BE2C (cell line): ENCODE results near the gene SLC9B2.

Source experiments
- DNase-seq: peaks from one replicate; pipeline ENCODE4 v3.0.0-alpha.2; 2020
- H3K27me3 ChIP-seq: fragments of 250-450 bp; sonication (Bioruptor Pico); 2 replicates; pipeline ENCODE4 v1.5.1; 2020; ENCODE audit warnings: mild to moderate bottlenecking
- H3K36me3 ChIP-seq: fragments of 250-450 bp; sonication (Bioruptor Pico); 2 replicates; pipeline ENCODE4 v1.5.1; 2020; ENCODE audit warnings: mild to moderate bottlenecking
- H3K4me1 ChIP-seq: fragments of 250-450 bp; sonication (Bioruptor Pico); 2 replicates; pipeline ENCODE4 v1.5.1; 2020
- H3K4me3 ChIP-seq: 2 replicates; pipeline ENCODE4 v1.5.1; 2011; ENCODE audit warnings: low read depth, low read length
- H3K9me3 ChIP-seq: fragments of 250-450 bp; sonication (Bioruptor Pico); 2 replicates; pipeline ENCODE4 v1.5.1; 2020
- TF ChIP-seq, protein P1 (sequence below): IDR thresholded peaks from 2 replicates; pipeline ENCODE4 v1.5.1; 2012; ENCODE audit warnings: mild to moderate bottlenecking, low read depth, low read length

The SLC9B2 gene

DNA sequence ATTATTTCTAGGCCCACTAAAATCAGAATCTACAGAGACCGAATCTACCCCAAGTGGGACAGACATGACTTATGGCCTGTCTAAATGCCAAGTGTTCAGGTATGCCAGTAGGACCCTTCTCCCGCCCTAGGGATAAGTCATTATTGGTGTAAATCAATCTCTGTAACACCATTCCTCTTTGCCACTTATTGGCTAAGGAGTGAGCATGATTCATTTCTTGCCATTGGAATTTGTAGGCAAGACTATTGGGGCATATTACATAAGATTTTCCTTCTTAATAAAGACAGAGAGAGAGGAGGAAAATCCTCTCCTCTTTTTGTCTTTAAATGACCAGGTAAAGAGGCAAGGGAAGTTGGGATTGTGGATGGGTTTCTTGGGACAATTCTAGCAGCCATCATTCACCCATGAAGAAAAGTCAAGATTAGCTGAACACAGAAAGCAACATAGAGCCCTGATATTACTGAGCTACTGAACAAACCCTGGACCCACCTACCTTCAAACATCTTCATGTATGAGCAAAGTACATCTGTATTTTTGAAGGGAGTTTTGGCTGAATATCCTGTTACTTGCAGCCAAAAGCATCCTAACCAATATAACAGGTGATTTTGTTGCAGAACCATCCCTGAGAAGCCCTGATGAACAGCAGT lies 2.6 kb downstream of the SLC9B2 start:
- TF ChIP-seq, protein P1, sequence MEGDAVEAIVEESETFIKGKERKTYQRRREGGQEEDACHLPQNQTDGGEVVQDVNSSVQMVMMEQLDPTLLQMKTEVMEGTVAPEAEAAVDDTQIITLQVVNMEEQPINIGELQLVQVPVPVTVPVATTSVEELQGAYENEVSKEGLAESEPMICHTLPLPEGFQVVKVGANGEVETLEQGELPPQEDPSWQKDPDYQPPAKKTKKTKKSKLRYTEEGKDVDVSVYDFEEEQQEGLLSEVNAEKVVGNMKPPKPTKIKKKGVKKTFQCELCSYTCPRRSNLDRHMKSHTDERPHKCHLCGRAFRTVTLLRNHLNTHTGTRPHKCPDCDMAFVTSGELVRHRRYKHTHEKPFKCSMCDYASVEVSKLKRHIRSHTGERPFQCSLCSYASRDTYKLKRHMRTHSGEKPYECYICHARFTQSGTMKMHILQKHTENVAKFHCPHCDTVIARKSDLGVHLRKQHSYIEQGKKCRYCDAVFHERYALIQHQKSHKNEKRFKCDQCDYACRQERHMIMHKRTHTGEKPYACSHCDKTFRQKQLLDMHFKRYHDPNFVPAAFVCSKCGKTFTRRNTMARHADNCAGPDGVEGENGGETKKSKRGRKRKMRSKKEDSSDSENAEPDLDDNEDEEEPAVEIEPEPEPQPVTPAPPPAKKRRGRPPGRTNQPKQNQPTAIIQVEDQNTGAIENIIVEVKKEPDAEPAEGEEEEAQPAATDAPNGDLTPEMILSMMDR, result no peak
- Histone ChIP-seq H3K9me3 (no peaks in the 10 kb centered on the region), H3K36me3 (no peaks in the 10 kb centered on the region; the same call in 1 of the 2 replicates), H3K4me1 (no peaks in the 10 kb centered on the region; the same call in 1 of the 2 replicates), H3K4me3 (no peak overlapping the region), H3K27me3 (no peaks in the 10 kb centered on the region)
- no peak for DNase-seq

DNA sequence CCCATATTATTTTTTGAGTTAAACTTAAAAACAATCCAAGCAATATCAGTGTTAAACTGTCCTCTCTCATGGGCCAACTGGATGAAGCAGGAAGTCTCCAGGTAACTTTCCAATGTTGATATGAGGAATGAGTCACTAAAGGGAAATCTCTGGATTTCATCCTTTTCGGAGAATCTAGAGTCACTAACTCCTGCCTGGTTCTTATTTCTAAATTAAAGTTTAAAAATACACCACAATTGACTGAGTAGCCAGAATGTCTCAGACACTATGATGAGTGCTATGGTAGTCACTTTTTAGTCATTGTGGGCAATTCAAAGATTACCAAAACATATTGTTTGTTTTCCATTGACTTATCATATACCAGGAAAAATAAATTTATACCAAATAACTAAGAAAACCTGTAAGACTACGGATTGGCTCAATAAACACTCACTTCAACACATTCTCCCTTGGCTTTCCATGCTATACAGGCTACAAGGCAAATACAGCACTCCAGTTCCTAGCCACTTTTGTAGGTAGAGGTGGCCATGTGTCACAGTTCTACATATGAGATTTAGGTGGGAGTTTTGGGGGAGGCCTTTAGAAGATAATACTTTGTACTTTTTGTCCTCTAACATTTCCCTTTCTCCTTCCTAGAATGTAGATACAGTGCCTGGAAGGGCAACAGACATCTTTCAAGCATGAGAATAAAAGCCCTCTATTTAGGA lies 8.6 kb downstream of the SLC9B2 start:
- TF ChIP-seq, protein P1, result no peak
- no peak for DNase-seq
- no peaks in the 10 kb centered on the region for H3K4me1 ChIP-seq
- peaks cover 11% of the 10 kb centered on the region for H3K36me3 ChIP-seq
- no peaks in the 10 kb centered on the region for H3K9me3 ChIP-seq
- no peaks in the 10 kb centered on the region for H3K27me3 ChIP-seq
- no peak overlapping the region for H3K4me3 ChIP-seq

DNA sequence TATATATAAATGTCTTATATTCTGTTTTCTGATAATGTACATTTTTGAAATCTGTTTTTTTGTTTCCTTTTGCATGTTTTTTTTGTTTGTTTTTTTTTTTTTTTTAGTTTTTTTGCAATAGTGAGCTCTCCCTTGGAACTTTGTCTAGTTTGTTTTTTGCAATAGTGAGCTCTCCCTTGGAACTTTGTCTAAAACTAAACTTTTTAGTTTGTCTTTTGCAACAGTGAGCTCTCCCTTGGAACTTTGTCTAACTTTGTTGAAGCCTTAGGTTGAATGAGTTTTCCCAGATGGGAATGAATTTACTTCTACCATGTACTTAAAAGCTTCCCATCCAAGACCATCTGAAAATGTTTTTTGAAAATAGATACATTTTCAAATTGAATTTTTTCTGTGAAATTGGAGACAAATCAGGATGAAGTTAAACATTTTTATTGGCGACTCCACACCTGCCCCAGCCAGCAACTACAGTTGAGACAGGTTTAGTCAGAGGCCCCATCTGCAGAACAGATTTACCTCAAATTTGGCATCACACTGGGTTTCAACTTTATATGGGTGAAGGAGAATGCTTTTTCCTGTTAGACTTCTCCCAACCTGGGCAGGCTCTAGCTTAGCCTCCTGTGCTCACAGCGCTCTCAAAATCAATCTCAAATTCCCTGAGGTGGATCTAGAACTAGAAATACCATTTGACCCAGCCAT lies 16.0 kb downstream of the SLC9B2 start:
- Histone ChIP-seq H3K4me3 (no peak overlapping the region), H3K27me3 (no peaks in the 10 kb centered on the region), H3K4me1 (no peaks in the 10 kb centered on the region), H3K9me3 (no peaks in the 10 kb centered on the region), H3K36me3 (peaks cover 24% of the 10 kb centered on the region)
- DNase-seq, result no peak
- TF ChIP-seq, protein P1, result no peak

DNA sequence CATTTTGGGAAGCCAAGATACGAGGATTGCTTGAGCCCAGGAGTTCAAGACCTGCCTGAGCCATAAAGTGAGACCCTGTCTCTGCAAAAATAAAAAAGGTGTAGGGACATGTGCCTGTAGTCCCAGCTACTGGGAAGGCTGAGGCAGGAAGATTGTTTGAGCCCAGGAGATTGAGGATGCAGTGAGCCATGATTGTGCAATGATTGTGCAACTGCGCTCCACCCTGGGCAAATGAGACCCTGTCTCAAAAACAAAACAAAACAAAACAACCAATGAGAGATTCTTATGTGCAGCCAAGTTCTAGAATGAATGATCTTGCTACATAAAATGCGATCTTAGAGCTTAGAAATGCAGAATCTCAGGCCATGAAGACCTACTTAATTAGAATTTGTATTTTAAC lies 22.5 kb downstream of the SLC9B2 start:
- Histone ChIP-seq H3K4me1 (no peaks in the 10 kb centered on the region; the same call in 1 of the 2 replicates), H3K27me3 (no peaks in the 10 kb centered on the region), H3K36me3 (peaks cover 13% of the 10 kb centered on the region; the same call in 1 of the 2 replicates), H3K9me3 (no peaks in the 10 kb centered on the region), H3K4me3 (no peak overlapping the region)
- TF ChIP-seq, protein P1, result no peak
- DNase-seq, result no peak

DNA sequence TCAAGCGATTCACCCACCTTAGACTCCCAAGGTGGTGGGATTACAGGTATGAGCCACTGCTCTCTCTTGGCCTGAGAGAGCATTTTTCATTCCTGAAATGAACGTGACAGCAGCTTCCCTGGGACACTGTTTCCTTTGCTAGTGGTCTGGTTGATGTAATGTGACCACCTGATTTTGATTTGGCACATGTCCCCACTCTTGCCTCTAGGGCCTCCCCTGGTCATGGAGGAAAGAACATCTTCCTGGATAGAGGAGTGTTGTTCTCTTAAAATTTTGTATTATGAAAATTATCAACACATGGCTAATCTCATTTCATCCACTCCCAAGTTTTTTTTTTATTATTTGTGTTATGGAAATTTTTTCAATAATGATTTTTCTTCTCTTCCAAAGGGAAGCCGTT lies 23.8 kb downstream of the SLC9B2 start:
- H3K36me3 ChIP-seq, result peaks cover 20% of the 10 kb centered on the region; the same call in 1 of the 2 replicates
- no peaks in the 10 kb centered on the region for H3K27me3 ChIP-seq
- H3K4me3 ChIP-seq, result no peak overlapping the region
- H3K4me1 ChIP-seq, result no peaks in the 10 kb centered on the region; the same call in 1 of the 2 replicates
- TF ChIP-seq, protein P1, result no peak; the same call in 1 of the 2 replicates
- no peaks in the 10 kb centered on the region for H3K9me3 ChIP-seq
- no peak for DNase-seq
